GM12892 (cell line): ENCODE data around the gene AKAP13.

Experiments
- DNase-seq: peaks from one replicate; pipeline ENCODE4 v3.0.0; 2011; ENCODE audit not compliant: insufficient read length
- FAIRE-seq: peaks from 2 replicates; lab custom pipeline; 2011; peaks lifted over from hg19 to GRCh38; lab: Jason Lieb, UNC
- POLR2A ChIP-seq: IDR thresholded peaks from 2 replicates; pipeline ENCODE4 v1.6.1; 2011; ENCODE audit warnings: low read depth, low read length, control low read depth
- POLR2AphosphoS5 ChIP-seq: IDR thresholded peaks from 2 replicates; pipeline ENCODE4 v1.6.1; 2011; ENCODE audit warnings: low read depth, low read length, control low read depth
- TAF1 ChIP-seq: IDR thresholded peaks from 2 replicates; pipeline ENCODE4 v1.6.1; 2011; ENCODE audit warnings: low read depth, mild to moderate bottlenecking, control low read depth, low read length, borderline replicate concordance

Gene AKAP13

DNA sequence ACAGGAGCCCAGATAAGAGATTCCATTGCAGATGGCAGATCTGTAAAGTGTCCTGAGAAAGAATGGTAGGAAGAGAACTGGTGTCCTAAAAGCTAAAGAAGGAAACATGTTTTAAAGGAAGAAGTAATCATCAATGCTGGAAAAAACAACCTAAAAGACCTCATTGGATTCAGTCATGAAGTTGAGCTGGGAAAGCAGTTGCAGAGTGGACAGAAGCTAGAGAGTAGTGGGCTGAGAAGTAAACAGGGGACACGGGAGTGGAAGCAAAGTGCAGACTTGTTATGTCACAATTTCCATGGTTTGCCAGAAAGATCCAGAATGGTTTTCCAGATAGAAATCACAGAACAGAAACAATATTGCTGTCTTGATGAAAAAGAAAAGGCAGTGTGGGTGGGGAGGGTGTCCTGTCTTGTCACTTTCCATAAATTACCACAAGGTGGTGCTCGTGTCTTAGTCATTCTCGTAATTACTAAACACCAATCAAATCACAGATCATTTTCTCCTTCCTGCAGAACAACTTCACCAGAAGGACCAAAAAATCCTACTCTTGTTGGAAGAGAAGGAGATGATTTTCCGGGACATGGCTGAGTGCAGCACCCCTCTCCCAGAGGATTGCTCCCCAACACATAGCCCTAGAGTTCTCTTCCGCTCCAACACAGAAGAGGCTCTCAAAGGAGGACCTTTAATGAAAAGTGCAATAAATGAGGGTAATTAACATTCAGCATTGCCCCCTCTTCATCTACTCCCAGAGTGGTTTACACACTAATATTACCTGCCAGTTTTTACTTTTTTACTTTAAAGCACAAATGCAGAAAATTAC lies 349.8 kb downstream of the AKAP13 start:
- no peak for DNase-seq
- FAIRE-seq: peak; percentile 86
- no peak for TF ChIP-seq POLR2A
- TF ChIP-seq POLR2AphosphoS5: no peak
- no peak for TF ChIP-seq TAF1

DNA sequence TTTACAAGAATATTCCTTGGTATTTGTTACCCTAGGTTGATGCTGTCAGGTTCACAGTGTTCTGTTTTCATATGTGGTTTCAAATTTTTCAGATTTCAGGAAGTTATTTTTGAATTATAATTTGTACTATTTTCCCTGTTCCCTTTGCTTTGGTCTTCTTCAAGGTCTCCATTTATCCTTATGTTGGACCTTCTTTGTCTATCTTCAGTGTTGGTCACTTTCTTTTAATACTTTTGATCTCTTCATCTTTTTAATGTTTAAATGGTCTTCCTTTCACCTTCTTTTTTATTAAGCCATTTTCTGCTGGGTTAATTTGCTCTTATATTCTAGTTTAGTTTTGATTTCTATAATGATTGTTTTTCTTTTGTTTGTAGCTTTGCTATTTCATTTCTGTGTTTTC lies 353.0 kb downstream of the AKAP13 start:
- TF ChIP-seq TAF1 (no peak), POLR2A (no peak), POLR2AphosphoS5 (no peak)
- no peak for DNase-seq
- no peak for FAIRE-seq

DNA sequence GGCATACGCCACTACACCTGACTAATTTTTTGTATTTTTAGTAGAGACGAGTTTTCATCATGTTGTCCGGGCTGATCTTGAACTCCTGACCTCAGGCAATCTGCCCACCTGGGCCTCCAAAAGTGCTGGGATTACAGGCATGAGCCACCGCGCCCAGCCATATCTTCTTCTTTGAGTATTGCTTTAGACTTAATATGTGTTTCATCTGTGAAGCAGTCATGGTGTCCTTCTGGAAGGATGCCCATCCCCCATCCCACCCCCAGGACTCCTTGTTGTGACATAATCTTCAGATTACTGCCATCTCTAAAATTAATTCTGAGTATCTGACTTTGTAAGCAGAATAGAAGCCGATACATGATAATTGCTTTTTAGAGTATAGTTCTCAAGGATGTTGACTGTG lies 356.7 kb downstream of the AKAP13 start:
- no peak for FAIRE-seq
- DNase-seq: no peak
- TF ChIP-seq TAF1 (no peak), POLR2AphosphoS5 (no peak), POLR2A (no peak)

DNA sequence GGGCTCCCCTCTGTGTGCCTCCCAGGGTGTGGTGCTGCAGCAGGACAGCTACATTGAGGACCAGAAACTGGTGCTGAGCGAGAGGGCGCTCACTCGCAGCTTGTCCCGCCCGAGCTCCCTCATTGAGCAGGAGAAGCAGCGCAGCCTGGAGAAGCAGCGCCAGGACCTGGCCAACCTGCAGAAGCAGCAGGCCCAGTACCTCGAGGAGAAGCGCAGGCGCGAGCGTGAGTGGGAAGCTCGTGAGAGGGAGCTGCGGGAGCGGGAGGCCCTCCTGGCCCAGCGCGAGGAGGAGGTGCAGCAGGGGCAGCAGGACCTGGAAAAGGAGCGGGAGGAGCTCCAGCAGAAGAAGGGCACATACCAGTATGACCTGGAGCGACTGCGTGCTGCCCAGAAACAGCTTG lies 360.6 kb downstream of the AKAP13 start:
- no peak for TF ChIP-seq POLR2AphosphoS5
- DNase-seq (no peak), FAIRE-seq (no peak)

DNA sequence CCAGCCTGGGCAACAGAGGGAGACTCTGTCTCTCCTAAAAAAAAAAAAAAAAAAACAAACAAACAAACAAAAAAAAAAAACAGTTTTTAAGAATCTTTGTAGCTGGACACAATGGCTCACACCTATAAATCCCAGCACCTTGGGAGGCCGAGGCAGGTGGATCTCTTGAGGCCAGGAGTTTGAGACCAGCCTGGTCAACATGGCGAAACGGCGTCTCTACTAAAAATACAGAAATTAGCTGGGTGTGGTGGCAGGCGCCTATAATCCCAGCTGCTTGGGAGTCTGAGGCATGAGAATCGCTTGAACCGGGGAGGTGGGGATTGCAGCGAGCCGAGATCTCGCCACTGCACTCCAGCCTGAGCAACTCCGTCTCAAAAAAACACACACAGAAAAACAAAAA lies 361.3 kb downstream of the AKAP13 start:
- no peak for FAIRE-seq
- TF ChIP-seq TAF1 (no peak), POLR2A (no peak), POLR2AphosphoS5 (no peak)
- no peak for DNase-seq

DNA sequence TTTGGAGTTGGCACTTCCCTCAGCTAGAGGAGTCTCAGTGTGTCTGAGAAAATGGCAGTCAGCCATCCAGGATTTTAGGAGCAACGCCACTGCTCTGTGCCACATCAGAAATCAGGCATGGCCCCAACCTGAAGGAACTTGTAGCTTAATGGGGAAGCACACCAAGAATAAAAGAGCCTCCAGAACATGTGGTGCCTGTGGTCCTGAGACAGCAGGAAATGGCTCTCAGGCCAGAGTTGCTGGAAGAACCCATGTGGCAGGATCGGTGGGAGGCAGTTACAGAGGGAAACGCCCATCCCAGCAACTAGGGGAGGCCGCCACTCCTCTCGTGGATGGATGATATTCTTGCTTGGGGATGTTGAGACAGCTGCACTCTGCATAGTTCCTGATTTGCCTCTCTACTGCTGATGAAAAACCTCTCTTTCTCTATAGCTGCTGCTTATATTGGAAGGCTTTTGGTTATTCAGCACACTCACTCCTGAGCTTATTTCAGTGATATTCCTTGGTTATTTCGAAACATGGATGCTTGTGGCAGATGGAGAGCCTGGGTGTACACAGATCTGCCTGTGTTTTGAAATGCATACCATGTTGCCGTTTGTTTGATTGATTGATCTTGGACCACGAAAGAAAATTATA lies 361.9 kb downstream of the AKAP13 start:
- DNase-seq: no peak
- FAIRE-seq: no peak
- no peak for TF ChIP-seq POLR2A
- TF ChIP-seq TAF1: no peak
- no peak for TF ChIP-seq POLR2AphosphoS5

DNA sequence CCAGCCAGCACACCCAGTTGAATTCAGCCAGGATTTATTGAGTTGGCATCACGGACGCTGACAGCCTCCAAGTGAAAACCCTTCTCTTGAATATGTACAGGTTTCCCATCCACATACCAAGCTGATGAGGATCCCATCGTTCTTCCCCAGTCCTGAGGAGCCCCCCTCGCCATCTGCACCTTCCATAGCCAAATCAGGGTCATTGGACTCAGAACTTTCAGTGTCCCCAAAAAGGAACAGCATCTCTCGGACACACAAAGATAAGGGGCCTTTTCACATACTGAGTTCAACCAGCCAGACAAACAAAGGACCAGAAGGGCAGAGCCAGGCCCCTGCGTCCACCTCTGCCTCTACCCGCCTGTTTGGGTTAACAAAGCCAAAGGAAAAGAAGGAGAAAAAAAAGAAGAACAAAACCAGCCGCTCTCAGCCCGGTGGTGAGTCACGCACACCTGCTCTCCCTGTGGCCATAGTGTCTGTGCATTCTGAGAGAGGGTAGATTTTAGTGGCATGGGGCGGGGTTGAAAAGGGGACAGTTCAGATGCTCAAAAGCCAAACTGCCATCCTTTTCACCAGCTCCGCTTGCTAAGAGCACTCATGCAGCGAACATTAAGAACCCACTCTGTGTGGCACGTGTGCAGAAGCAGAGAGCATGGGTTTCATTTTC lies 363.1 kb downstream of the AKAP13 start:
- no peak for DNase-seq
- no peak for FAIRE-seq
- no peak for TF ChIP-seq TAF1
- no peak for TF ChIP-seq POLR2AphosphoS5
- TF ChIP-seq POLR2A: no peak

DNA sequence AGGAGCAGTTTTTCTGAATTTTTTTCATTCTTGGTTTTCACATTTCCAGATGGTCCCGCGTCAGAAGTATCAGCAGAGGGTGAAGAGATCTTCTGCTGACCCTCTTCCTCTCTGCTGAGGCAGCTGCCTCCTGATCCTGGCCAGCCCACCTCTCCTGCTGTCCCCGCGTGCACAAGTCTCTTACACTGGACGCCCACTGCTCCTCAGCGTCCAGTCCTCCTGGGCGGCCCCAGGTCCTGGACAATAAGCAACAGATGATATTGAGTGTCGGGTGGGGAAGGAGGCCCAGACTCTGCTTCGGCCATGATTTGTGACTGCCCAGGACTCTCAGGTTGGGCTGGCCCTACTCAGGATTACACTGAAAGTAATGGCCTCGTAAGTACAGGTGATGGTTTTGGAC lies 364.2 kb downstream of the AKAP13 start:
- TF ChIP-seq POLR2A: no peak
- no peak for TF ChIP-seq TAF1
- no peak for TF ChIP-seq POLR2AphosphoS5
- DNase-seq (no peak), FAIRE-seq (no peak)

DNA sequence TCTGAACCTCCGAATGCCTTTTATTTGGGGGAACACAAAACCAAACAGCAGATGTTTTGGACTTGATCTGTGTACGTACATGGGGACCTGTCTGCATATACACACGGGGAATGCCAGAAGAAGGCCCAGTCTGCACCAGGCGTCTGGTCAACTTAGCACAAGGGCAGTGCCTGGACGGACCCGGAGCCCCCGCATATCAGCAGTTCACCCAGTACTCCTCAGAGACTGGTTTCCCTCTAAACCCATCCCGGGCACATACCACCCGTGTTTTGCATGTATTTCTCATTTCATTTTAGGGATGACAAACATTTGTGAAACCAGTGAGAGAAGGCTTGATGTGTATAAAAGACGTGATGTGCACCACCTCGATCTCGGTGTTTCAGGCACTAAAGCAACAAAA lies 364.6 kb downstream of the AKAP13 start:
- DNase-seq (no peak), FAIRE-seq (no peak)
- no peak for TF ChIP-seq POLR2A
- TF ChIP-seq TAF1: no peak
- TF ChIP-seq POLR2AphosphoS5: no peak

DNA sequence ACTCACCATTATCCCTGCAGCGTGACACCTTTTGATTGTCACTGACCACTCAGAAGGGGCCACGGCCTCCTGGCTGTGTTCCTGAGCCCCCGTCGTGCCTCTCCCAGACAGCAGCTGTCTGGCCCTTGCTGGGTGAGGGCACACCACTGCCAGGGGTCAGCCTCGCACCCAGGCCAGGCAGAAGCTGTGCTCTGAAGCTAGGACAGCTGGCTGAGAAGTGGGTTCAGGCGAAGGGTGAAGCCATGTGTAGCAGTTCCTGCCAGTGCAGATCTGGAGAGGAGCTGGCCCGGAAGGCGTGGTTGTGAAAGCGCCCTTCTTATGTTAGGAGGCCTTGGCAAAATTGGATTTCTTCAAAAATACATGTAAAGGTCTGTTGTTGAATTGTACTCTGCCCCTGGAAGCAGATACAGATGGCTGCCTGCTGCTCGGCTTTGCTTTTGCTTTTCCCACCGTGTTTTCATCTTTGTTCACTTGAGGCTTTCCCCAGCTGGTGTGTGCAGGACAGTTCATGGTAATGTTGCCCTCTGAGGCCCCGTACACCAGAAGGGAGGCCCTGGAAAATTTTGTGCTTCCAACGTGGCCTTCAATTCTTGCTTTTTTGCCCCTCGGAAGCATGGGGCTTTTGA lies 365.2 kb downstream of the AKAP13 start:
- TF ChIP-seq TAF1 (no peak), POLR2A (no peak), POLR2AphosphoS5 (no peak; the same call in 1 of the 2 replicates)
- DNase-seq (no peak), FAIRE-seq (no peak)

DNA sequence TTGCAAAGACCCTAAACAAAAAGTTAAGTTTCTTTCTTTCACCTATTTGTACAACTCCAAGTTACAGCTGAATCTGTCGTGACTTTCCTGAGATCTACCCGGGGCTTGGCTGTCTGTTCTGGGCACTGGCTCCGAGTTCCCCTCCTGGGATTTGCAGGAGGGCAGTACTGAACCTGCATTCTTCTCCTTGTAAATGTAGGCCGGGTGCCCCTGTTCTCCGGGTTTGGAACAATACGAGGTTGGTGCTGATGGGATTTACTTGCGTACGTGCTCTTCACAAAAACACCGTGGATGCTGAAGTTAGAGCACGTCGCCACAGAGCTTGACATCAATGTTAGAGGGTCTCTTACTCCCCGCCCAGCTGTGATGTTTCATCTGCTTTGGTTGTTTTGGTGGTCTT lies 366.2 kb downstream of the AKAP13 start:
- FAIRE-seq (no peak), DNase-seq (no peak)
- TF ChIP-seq POLR2A (no peak), TAF1 (no peak), POLR2AphosphoS5 (no peak)

DNA sequence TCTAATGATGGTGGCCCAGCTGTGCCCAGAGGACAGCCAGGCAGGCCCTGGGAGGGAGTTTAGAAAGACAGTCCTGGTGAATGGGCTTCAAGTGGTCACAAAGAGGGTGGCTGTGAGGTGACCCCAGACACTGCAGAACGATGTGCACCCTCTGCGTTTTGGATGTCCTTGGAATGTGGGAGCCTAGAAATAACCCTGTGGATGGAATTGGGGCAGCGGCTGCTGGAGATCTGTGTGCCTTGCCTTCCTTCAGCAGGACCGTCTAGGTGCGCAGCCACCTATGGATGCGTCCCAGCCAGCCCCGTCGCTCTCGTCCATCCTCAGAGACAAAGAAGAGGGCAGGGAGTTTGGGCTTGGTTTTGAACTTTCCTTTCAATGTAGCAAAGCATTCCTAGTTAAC lies 367.8 kb downstream of the AKAP13 start:
- TF ChIP-seq POLR2AphosphoS5 (no peak), POLR2A (no peak), TAF1 (no peak)
- no peak for FAIRE-seq
- DNase-seq: no peak

DNA sequence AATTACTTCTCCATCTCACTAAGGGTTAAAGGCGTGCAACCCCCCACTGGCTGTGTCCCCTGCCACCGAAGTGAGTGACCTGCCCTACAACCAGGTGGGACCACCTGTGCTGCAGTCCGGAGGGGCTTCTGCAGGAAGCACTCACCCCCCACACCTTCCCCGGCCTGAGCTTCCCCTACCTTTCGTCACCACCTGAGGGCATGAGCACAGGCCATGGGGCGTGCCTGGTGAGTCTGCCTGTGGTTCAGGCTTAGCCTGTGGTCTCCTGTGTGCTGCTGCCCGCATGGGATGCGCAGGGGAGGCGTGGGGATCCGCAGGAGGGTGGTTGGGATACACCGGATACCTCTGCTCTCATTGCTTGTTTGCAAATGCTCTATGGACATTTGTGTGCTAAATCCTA lies 368.3 kb downstream of the AKAP13 start:
- DNase-seq (no peak), FAIRE-seq (no peak)
- TF ChIP-seq POLR2AphosphoS5: peak; percentile 67
- TF ChIP-seq TAF1: no peak
- TF ChIP-seq POLR2A: no peak
